KBM-7 (cell line): Measurements from ENCODE around the gene SPOPL.
A peak's percentile ranks its signal among the peaks of the same experiment; 100 is the strongest.
"Not testable (repeated sequence)": the region's sequence is repeated elsewhere in the genome, so short reads cannot be mapped to it uniquely, and the experiment has no call there.

Source experiments
- DNase-seq: peaks from one replicate; pipeline ENCODE4 v3.0.0-alpha.2; 2015
- in situ Hi-C: fragments of 300-500 bp; cut with MboI; formaldehyde crosslinking; loops from 2 replicates; pipeline ENCODE4 v1.14.3; 2020; ENCODE audit warnings: low sequenced_read_pairs, low pct_unique_long_range_greater_than_20kb, mixed read lengths

The SPOPL gene

GRCh38 chr2:138518860-138519259 is 17.3 kb downstream of the SPOPL start:
- in situ Hi-C loops, result no loop called here

GRCh38 chr2:138521821-138522220 is 20.3 kb downstream of the SPOPL start:
- no peak for DNase-seq
- in situ Hi-C loops, result no loop called here

More at GRCh38 chr2:138518860-138519259, 17.3 kb downstream of the SPOPL start:
- DNase-seq, result no peak

- DNase-seq, result no peak
- in situ Hi-C loops, result no loop called here
These were observed 21.0 kb downstream of the SPOPL start for GRCh38 chr2:138522556-138522955.

GRCh38 chr2:138523018-138523672 is 21.6 kb downstream of the SPOPL start:
- in situ Hi-C loops, DNase-seq: not testable (repeated sequence)

GRCh38 chr2:138523673-138524042 is 22.1 kb downstream of the SPOPL start:
- in situ Hi-C loops, result not testable (repeated sequence)
- peak; percentile 58 for DNase-seq

GRCh38 chr2:138524353-138524752 is 22.8 kb downstream of the SPOPL start:
- in situ Hi-C loops, result not testable (repeated sequence)

GRCh38 chr2:138531913-138532312 is 30.3 kb downstream of the SPOPL start:
- in situ Hi-C loops, result no loop called here
- no peak for DNase-seq

More at GRCh38 chr2:138524353-138524752, 22.8 kb downstream of the SPOPL start:
- not testable (repeated sequence) for DNase-seq

GRCh38 chr2:138534791-138535190 is 33.2 kb downstream of the SPOPL start:
- in situ Hi-C loops, result no loop called here
- DNase-seq, result no peak

GRCh38 chr2:138536302-138536701 is 34.7 kb downstream of the SPOPL start:
- no peak for DNase-seq
- in situ Hi-C loops, result no loop called here

GRCh38 chr2:138536740-138537139 is 35.2 kb downstream of the SPOPL start:
- DNase-seq, result no peak
- in situ Hi-C loops, result no loop called here

- no peak for DNase-seq
- in situ Hi-C loops, result no loop called here
These were observed 35.8 kb downstream of the SPOPL start for GRCh38 chr2:138537170-138537915.

GRCh38 chr2:138544206-138544605 is 42.6 kb downstream of the SPOPL start:
- DNase-seq, in situ Hi-C loops: not testable (repeated sequence)

- no peak for DNase-seq
- in situ Hi-C loops, result no loop called here
These were observed 47.2 kb downstream of the SPOPL start for GRCh38 chr2:138548796-138549195.

GRCh38 chr2:138550172-138550571 is 48.6 kb downstream of the SPOPL start:
- in situ Hi-C loops, result no loop called here
- DNase-seq, result no peak

- in situ Hi-C loops, result no loop called here
These were observed 49.2 kb downstream of the SPOPL start for GRCh38 chr2:138550670-138551287.

GRCh38 chr2:138554123-138554522 is 52.6 kb downstream of the SPOPL start:
- DNase-seq, result no peak
- in situ Hi-C loops, result no loop called here

More at GRCh38 chr2:138550670-138551287, 49.2 kb downstream of the SPOPL start:
- no peak for DNase-seq

GRCh38 chr2:138559641-138560040 is 58.1 kb downstream of the SPOPL start:
- in situ Hi-C loops, result no loop called here
- no peak for DNase-seq

- in situ Hi-C loops, result no loop called here
- no peak for DNase-seq
These were observed 63.1 kb downstream of the SPOPL start for GRCh38 chr2:138564586-138565229.

- no peak for DNase-seq
- in situ Hi-C loops, result no loop called here
These were observed 63.6 kb downstream of the SPOPL start for GRCh38 chr2:138565230-138565598.

GRCh38 chr2:138572318-138572717 is 70.7 kb downstream of the SPOPL start:
- DNase-seq, result no peak
- in situ Hi-C loops, result no loop called here
